HG03575 (cell line): ENCODE measurements around the gene PTBP1.
A peak's percentile ranks its signal among the peaks of the same experiment; 100 is the strongest.

Experiments
- ATAC-seq: cut with Tn5 transposase; IDR thresholded peaks from one replicate; pipeline ENCODE4 v1.9.1; 2021; ENCODE audit not compliant: unreplicated experiment, insufficient number of reproducible peaks, low FRiP score; ENCODE audit errors: extremely low read depth

PTBP1 gene

DNA sequence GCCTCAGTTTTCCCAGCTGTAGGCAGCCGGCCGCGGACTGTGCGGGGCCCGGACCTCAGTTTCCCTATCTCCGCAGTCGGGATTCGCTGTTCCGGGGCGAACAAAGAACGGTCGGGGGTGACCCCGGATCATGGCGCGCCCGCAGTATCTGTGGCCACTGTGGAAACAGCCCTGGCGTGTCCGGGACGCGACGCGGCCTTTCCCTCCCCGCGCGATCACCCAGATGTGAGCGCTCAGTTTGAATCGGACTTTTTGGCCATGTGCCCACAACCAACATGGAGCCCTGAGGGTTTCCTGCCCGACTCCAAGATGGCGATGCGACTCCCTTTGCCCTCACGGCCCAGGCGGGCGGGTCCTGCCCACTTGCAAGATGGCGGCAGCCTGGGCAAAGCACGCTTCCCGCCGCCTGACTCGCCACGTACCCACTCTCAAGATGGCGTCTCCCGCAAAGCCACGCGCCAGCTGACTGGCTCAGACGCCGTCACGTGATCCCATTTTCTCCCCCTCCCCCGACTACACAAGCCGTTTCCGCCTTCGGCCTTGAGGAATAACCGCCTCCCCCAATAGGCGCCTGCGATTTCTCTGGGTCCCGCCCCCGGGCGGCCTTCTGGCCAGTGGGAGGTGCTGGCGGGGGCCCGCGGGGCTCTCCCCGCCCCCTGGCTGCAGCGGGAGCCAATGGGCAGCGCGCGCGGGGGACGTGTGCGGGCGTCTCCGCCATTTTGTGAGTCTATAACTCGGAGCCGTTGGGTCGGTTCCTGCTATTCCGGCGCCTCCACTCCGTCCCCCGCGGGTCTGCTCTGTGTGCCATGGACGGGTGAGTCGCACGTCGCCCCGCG is at the start of gene PTBP1:
PTBP1 (plus strand) TSS at position 761 of the 836 bp plus-strand sequence; CDS start at position 807, 46 bp downstream.
- peak; percentile 39 for ATAC-seq

DNA sequence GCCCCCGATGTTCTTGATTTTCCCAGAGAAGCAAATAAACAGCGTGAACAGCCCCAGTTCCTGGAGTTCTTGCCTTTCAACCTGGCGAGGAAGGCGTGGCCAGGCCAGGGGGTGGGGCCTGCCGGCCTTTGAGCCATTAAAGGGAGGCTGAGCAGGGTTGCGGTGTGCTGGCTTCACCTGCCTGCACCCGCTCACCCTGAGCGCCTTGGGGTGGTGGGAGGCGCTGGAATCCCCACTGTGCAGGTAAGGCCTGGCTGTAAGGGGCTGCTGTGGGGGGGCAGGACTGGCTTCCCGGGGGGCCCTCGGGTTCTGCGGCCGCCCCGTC is 49.0 kb upstream of the PTBP1 start:
- no peak for ATAC-seq

DNA sequence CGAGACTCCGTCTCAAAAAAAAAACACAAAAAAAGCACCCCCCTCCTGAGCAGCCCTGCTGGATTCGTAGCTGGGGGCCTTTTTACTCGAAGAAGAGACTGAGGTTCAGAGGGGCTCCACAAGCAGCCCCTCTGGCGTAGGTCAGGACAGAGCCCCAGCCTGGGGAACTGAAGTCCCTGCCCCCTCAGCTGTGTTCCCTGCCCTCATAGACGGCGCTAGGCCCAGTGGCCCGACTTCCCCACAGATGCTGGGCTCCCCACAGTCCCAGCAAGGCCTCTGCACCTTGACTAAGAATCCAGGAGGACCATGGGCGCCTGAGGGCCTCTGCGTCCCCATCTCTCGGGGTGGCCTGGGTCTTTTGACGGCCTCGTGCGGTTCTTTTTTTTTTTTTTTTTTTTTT is 47.4 kb upstream of the PTBP1 start:
- ATAC-seq: no peak

DNA sequence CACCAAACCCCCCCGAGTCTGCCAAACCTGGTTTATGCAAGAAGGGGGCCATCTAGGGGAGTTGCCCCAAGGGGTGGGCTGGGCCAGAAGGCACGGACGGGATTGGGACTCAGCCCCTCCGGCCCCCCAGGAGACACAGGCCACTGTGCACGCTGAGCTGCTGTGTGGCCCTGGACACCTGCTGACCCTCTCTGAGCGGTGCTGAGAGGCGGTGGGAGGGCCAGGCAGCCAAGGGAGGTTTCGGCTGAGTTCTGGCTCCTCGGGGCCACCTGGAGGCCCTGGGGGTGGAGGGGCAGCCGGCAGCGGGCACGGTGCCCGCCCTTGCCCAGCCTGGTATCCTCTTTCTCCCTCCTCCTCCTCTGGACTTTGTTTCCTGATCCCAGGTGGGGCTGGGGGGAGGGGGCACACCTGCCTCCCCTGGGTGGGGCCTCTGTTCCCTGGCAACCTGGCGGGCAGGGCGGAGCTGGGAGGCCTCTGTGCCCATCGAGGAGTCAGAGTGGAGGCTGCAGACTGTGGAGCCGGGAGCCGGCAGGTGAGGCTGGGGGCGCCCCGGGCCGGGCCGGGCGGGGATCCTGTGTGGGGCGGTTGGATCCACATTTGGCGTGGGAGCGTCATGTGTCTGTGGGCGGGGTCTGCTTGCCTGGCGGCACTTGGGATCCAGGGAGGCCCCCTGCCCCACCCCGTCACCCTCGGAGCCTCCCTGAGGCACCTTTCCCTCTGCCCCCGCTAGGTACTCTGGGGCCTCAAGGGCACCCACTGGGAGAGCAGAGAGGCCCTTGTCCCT is 46.4 kb upstream of the PTBP1 start, which contains the start of gene MISP:
MISP (plus strand) TSS at position 473 of the 784 bp plus-strand sequence. CDS start 5,835 bp downstream, outside the sequence.
- ATAC-seq: no peak

DNA sequence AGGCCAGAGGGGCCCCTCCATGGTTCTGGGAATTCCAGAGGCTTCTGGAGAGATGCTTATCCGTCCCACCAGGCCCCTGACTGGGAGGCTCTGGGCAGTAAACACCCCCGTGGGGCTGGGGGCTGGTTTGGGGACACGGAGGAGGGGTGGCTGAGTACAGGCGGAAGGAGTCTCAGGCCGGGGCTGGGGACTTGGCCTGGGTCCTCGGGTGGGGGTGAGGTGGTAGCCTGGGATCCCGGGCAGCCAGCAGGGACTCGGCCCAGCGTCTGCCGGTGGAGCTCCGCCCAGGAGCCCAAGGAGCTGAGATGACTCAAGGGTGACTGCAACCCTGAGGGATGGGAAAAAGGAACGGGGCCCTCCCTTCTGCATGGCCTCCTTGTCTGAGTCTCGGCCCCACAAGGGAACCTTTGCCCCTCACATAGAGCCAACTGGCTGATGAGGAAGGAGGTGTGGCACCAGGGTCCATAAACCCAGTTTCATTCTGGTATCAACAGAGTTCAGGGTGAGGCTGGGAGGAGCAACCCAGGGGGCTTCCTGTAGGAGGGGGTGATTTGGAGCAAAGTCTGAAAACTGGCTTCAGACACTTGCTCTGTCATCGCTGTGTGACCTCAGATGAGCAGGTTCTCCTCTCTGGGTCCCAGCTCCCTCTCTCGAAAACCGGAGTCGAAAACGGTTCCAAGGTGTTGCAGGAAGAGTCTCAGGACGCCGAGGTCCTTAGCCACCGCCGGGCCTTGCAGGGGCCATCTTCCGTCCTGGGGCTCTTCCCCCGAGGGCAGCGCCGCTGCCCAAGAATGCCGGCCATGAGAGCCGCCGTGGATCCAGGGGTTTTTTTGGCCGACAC is 45.5 kb upstream of the PTBP1 start:
- no peak for ATAC-seq

DNA sequence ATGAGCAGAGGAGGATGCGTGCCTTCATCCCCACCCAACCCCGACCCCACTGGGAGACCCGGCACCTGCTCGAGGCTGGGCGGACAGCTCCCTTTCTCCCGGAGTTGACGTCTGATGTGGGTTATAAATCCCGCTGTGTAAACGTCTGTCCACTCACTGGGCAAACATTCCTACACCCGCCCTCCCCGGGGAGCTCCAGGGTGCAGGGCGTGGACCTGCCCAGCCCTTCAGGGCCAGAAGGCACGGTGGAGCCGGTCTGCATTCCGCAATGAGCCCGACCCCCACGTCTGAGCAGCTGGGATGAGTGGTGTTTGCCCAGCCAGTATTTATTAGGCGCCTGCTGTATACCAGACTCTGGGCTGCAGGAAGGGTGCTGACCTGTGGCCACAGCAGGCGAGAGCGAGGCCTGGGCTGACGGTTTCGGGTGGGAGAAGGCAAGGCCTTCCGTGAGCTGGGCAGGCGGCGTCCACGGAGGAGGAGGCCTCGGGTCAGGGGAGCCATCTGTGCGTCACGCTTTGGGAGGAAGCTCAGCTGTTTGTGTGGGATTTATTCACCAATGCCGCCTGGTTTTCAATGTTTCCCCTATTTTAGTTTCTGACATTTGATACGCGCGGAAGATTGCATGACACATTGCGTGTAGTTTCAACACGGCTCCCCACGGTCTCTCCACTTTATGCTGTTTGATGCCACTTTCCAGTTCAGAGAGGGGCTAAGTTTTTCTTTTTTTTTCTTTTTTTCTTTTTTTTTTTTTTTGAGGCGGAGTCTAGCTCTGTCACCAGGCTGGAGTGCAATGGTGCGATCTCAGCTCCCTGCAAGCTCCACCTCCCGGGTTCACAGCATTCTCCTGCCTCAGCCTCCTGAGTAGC is 44.4 kb upstream of the PTBP1 start:
- ATAC-seq: no peak

DNA sequence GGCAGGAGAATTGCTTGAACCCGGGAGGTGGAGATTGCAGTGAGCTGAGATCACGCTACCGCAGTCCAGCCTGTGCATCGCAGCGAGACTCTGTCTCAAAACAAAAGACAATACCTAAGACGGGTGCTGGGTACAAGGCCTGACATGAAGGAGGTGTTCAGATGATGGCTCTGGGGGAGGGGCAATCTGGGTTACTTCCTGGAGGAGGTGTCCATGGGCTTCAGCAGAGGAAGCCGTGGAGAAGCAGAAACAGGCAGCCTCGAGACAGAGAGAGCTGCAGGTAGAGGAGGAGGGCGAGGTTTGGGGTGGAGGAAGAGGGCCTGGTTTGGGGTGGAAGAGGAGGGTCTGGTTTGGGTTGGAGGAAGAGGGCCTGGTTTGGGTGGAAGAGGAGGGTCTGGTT is 42.7 kb upstream of the PTBP1 start:
- no peak for ATAC-seq

DNA sequence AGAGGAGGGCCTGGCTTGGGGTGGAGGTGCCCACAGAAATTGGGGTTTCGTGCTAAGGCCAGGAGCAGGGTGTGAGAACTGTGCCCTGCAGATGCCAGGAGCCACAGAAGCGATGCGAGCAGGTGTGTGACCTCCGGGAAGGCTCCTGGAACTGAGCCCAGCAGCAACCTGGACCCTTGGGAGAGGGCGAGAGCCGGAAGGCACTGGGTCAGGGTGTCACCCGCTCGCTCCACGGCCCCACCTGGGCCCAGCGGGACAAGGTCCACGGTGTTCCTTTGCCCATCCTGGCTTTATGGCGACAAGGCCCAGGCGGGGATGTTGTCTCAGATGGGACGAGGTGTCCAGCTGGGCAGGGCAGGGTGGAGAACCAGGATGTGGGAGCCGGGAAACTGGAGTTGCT is 42.2 kb upstream of the PTBP1 start:
- no peak for ATAC-seq

DNA sequence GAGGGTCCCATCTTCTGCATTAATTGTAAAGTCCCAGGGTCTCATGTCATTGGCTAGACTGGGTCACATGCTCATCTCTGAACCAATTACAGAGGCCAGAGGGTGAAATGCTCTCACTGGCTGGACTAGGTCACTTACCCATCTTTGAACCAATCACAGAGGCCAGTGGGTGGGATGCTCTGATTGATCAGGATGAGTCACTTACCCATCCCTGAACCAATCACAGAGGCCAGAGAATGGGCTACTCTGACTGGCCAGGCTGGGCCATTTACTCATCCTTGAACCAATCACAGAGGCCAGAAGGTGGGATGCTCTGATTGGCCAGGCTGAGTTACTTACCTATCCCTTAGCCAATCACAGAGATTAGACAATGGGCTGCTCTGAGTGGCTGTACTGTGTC is 41.0 kb upstream of the PTBP1 start:
- ATAC-seq: no peak

DNA sequence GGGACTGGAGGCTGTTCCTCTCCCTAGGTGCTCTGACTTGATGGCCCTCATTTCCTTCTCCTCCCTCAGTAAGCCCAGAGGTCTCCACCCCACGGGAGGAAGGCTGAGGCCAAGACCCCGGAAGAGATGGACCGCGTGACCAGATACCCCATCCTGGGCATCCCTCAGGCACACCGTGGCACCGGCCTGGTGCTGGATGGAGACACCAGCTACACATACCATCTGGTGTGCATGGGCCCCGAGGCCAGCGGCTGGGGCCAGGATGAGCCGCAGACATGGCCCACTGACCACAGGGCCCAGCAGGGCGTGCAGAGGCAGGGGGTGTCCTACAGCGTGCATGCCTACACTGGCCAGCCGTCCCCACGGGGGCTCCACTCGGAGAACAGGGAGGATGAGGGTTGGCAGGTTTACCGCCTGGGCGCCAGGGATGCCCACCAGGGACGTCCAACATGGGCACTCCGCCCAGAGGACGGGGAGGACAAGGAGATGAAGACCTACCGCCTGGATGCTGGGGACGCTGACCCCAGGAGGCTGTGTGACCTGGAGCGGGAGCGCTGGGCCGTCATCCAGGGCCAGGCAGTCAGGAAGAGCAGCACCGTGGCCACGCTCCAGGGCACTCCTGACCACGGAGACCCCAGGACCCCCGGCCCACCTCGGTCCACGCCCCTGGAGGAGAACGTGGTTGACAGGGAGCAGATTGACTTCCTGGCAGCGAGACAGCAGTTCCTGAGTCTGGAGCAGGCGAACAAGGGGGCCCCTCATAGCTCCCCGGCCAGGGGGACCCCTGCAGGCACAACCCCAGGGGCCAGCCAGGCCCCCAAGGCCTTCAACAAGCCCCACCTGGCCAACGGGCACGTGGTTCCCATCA is 40.2 kb upstream of the PTBP1 start:
- ATAC-seq: no peak

DNA sequence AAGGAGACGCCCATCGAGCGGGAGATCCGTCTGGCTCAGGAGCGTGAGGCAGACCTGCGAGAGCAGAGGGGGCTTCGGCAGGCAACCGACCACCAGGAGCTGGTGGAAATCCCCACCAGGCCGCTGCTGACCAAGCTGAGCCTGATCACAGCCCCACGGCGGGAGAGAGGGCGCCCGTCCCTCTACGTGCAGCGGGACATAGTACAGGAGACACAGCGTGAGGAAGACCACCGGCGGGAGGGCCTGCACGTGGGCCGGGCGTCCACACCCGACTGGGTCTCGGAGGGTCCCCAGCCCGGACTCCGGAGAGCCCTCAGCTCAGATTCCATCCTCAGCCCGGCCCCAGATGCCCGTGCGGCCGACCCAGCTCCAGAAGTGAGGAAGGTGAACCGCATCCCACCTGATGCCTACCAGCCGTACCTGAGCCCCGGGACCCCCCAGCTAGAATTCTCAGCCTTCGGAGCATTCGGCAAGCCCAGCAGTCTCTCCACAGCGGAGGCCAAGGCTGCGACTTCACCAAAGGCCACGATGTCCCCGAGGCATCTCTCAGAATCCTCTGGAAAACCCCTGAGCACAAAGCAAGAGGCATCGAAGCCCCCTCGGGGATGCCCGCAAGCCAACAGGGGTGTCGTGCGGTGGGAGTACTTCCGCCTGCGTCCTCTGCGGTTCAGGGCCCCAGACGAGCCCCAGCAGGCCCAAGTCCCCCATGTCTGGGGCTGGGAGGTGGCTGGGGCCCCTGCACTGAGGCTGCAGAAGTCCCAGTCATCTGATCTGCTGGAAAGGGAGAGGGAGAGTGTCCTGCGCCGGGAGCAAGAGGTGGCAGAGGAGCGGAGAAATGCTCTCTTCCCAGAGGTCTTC is 39.2 kb upstream of the PTBP1 start:
- ATAC-seq: no peak

DNA sequence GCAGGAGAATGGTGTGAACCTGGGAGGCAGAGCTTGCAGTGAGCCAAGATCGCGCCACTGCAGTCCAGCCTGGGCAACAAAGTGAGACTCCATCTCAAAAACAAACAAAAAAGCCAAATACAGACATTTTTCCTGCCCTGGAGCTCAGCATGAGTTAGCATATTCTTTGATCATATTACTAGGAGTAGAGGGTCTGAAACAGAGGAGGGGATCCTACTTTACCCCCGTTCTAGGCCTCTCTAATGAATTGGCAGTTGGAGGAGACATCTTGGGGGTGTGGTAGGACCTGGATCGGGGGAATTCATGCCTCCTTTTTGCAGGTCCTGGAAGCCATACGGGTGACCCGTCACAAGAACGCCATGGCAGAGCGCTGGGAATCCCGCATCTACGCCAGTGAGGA is 34.1 kb upstream of the PTBP1 start:
- no peak for ATAC-seq

DNA sequence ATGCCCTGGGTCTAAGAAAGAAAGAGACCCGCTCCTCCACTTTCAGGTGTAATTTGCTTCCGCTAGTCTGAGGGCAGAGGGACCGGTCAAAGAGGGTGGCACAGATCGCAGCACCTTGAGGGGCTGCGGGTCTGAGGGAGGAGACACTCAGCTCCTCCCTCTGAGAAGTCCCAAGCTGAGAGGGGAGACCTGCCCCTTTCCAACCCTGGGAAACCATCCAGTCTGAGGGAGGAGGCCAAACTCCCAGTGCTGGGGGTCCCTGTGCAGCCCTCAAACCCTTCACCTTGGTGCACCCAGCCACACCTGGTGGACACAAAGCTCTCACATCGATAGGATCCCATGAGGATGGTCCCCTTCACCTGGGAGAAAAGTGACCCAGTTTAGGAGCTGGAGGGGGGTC is 33.4 kb upstream of the PTBP1 start:
- no peak for ATAC-seq

DNA sequence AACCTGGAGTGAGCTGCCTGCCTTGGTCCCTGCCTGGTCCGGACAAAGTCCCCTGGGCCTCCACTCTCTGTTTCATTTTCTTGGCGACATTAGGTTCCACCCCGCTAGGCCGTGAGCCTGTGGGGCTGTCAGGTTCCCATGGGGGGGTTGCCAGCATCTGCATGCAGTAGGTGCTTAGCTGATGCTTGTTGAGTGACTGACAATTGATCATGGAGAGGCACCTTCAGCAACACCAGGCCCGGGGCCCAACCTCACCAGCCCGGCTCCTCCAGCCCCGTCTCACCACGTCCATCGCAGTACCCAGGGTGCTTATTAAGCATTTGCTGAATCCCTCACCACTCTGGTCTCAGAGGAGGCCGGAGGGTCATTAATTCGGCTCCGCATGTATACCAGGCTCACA is 33.0 kb upstream of the PTBP1 start:
- ATAC-seq: no peak

DNA sequence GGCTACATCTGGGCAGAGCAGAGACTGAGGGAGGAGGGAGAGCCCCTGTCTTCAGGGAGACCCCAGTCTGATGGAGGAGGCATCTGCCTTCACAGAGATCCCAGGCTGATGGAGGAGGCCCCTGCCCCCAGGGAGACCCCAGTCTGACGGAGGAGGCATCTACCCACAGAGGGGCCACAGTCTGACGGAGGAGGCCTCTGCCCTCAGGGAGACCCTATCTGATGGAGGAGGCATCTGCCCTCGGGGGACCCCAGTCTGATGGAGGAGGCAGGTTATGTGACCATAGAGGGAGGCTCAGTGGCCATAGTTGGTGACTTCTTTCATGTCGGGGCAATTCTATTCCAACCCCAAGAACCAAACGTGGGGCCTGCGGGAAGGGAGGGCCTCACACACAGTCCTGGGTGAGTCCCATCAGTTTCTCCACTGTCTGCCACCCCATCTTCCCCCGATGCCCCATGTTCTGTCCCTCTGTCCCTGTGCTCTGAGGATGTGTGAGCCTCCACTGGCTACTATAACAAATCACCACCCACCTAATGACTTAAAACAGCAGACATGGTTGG is 32.0 kb upstream of the PTBP1 start:
- ATAC-seq: no peak

DNA sequence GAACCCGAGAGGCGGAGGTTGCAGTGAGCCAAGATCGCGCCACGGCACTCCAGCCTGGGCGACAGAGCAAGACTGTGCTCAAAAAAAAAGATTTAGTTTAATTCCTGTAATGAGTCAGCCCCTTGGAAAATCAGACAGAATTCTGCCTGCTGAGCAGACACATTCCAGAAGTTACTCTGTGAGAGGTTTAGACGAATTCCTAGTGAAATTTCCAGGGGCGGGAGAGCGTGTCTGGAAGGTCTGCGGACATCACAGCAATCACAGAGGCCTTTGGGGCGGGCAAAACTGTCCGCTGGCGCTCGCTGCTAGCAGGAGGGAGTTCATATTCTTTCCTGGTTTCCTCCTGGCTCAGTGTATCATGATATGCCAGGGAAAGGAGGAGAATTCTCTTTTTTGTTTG is 28.8 kb upstream of the PTBP1 start:
- no peak for ATAC-seq

DNA sequence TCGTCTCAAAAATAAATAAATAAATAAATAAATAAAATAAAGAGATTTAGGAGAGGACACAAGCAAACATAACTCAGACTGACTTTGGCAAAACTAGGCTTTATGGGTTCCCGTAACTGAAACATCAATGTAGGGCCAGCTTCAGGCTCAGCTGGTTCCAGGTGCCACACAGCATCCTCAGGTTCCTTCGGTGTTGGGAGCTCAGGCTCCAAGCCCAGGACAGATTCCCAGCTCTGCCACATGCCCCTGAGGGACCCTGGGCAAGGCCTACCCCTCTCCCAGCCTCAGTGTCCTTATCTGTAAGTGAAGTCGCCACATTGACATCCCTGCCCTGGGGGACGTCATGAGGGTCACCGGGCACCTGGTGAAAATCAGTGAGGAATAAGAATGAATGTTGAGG is 27.6 kb upstream of the PTBP1 start:
- ATAC-seq: no peak
